HG02642 (cell line): ENCODE data around the gene NCKAP5L.

Experiments used
- ATAC-seq: cut with Tn5 transposase; IDR thresholded peaks from one replicate; pipeline ENCODE4 v1.9.1; 2021; ENCODE audit warnings: mild to moderate bottlenecking; ENCODE audit not compliant: unreplicated experiment, poor library complexity

NCKAP5L gene

DNA sequence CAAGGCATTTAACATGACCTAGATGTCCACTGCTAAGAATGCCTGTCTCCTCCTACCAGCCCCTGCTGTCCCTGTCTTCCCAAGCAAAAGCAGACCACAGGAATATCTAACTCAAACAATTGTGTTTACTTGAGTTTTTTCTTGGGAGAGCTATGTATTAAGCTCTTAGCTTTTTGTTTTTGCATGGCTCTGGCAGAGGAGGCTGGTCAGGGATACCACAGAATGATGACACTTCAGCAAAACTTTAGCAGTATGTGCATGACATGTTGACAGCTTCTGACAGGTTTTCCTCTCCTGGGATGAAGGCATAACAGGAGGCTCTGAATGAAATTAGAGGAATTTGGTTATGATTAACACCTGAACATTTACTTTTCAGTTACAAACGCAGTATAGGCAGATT, 79.9 kb downstream of the NCKAP5L start:
- no peak for ATAC-seq

DNA sequence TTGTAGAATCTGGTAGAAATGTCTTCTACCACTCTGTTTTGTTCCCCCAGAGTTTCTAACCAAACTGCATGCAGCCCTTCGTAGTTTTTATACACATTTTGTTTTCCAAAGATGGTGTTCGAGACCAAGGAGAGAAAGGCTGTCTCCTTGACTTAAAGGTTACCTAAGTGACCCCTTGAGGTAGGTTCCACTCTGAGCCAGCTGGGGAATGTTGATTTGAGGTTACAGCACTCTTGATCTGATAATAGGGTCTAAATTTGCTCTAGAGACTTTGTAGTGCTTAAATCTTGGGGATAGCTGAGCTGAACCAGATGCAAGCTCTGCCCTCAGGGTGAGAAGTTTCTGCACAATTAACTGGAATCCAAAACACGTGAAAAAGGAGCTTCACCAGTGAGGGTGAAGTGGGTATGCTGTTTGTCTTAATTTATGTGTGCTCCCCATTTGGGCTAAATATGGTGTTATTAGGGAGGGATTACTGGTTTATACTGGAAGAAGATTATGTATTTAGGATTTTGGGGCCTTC, 83.8 kb downstream of the NCKAP5L start:
- no peak for ATAC-seq

GRCh38 chr12:49741882-49742620, 86.2 kb downstream of the NCKAP5L start:
- peak; percentile 57 for ATAC-seq
